ENCODE measurements around the gene ACTL10.

DNA sequence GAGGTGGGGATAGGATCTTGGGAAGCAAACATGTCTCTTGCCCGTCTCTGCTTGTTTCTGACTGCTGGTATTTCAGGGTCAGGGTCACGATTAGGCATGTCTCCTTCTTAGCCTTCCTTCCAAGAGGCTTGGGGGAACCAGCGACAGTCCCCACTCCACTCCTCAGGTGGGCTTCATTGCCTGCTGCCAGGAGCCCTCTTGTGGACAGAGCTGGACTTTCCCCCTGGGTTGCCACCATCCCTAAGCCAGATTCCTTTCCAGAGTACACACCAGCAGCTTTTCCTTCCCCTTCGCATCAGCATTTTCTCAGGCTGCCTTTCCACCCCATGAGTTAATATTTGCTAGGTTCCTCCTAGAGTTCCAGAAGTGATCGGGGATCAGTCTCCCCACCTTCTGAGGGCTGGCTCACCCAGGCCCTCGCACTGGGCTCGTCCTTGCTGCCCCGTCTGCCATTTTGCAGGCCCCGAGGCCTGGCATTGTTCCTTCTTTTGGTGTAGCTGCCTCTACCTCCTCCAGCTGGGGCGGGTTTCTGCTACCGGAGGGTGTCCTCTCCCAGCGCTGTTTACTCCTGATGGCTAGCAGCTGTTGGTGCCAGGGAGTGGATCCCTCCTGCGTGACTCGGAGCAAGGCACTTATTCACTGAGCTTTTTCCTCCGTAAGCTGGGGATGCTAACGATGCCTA is 13.4 kb upstream of the ACTL10 start:
- TF ChIP-seq TAF1 (IDR thresholded peaks at IDR 0.05; ENCODE audit: low read depth) = no peak
- TF ChIP-seq YY1 (IDR thresholded peaks at IDR 0.05; ENCODE audit: low read depth) = 0 out of 2 replicates have a peak, but pooled peaks have one; percentile 10
- TF ChIP-seq, protein P1, sequence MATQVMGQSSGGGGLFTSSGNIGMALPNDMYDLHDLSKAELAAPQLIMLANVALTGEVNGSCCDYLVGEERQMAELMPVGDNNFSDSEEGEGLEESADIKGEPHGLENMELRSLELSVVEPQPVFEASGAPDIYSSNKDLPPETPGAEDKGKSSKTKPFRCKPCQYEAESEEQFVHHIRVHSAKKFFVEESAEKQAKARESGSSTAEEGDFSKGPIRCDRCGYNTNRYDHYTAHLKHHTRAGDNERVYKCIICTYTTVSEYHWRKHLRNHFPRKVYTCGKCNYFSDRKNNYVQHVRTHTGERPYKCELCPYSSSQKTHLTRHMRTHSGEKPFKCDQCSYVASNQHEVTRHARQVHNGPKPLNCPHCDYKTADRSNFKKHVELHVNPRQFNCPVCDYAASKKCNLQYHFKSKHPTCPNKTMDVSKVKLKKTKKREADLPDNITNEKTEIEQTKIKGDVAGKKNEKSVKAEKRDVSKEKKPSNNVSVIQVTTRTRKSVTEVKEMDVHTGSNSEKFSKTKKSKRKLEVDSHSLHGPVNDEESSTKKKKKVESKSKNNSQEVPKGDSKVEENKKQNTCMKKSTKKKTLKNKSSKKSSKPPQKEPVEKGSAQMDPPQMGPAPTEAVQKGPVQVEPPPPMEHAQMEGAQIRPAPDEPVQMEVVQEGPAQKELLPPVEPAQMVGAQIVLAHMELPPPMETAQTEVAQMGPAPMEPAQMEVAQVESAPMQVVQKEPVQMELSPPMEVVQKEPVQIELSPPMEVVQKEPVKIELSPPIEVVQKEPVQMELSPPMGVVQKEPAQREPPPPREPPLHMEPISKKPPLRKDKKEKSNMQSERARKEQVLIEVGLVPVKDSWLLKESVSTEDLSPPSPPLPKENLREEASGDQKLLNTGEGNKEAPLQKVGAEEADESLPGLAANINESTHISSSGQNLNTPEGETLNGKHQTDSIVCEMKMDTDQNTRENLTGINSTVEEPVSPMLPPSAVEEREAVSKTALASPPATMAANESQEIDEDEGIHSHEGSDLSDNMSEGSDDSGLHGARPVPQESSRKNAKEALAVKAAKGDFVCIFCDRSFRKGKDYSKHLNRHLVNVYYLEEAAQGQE (IDR thresholded peaks at IDR 0.05; ENCODE audit: low read depth) = no peak
- TF ChIP-seq, protein P2, sequence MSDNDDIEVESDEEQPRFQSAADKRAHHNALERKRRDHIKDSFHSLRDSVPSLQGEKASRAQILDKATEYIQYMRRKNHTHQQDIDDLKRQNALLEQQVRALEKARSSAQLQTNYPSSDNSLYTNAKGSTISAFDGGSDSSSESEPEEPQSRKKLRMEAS (IDR thresholded peaks at IDR 0.05) = no peak
- peak; percentile 68 for TF ChIP-seq RAD21 (IDR thresholded peaks at IDR 0.05; ENCODE audit: low read depth)
- TF ChIP-seq EP300 (IDR thresholded peaks at IDR 0.05; ENCODE audit: borderline replicate concordance) = no peak
- TF ChIP-seq TEAD4 (IDR thresholded peaks at IDR 0.05) = no peak
- TF ChIP-seq NFIC (IDR thresholded peaks at IDR 0.05) = no peak
- no peak for TF ChIP-seq FOXM1 (IDR thresholded peaks at IDR 0.05; ENCODE audit: borderline replicate concordance, low read depth)
- no peak for TF ChIP-seq EGR1 (IDR thresholded peaks at IDR 0.05)
- no peak for TF ChIP-seq CREB1 (IDR thresholded peaks at IDR 0.05; ENCODE audit: low read depth)
- TF ChIP-seq ZBTB7A (IDR thresholded peaks at IDR 0.05; ENCODE audit: low read depth) = no peak
- no peak for TF ChIP-seq CEBPB (IDR thresholded peaks at IDR 0.05)
- TF ChIP-seq, protein P3, sequence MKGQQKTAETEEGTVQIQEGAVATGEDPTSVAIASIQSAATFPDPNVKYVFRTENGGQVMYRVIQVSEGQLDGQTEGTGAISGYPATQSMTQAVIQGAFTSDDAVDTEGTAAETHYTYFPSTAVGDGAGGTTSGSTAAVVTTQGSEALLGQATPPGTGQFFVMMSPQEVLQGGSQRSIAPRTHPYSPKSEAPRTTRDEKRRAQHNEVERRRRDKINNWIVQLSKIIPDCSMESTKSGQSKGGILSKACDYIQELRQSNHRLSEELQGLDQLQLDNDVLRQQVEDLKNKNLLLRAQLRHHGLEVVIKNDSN (IDR thresholded peaks at IDR 0.05) = no peak

Measured in Ishikawa (cell line).